SK-N-SH treated with all-trans-retinoic acid at 6 μM for 48 hours (cell line): ENCODE results near the gene EVA1C.

Source experiments
- ATAC-seq: fragments of 200-7000 bp; cut with Tn5 transposase; 3 replicates; pipeline ENCODE4 v1.9.1; 2020; ENCODE audit warnings: mild to moderate bottlenecking, moderate library complexity
- ARNTL ChIP-seq: fragments of 450-650 bp; formaldehyde crosslinking; IDR thresholded peaks from 2 replicates; pipeline ENCODE4 v1.5.0; 2020; ENCODE audit warnings: low read depth, mild to moderate bottlenecking, moderate library complexity, borderline replicate concordance
- BACH2 ChIP-seq: fragments of 250-450 bp; sonication (Bioruptor Pico); IDR thresholded peaks from 2 replicates; pipeline ENCODE4 v1.9.0; 2021; ENCODE audit warnings: mild to moderate bottlenecking, borderline replicate concordance
- CSDC2 ChIP-seq: fragments of 250-450 bp; sonication (Bioruptor Pico); IDR thresholded peaks from 2 replicates; pipeline ENCODE4 v1.5.0; 2020; ENCODE audit warnings: mild to moderate bottlenecking, moderate library complexity
- CSRNP3 ChIP-seq: fragments of 250-450 bp; sonication (Bioruptor Pico); IDR thresholded peaks from 2 replicates; pipeline ENCODE4 v1.5.1; 2021; ENCODE audit warnings: mild to moderate bottlenecking, moderate library complexity
- ESRRG ChIP-seq: fragments of 250-450 bp; sonication (Bioruptor Pico); IDR thresholded peaks from 2 replicates; pipeline ENCODE4 v1.6.1; 2021; ENCODE audit warnings: mild to moderate bottlenecking
- GLIS3 ChIP-seq: fragments of 250-450 bp; sonication (Bioruptor Pico); IDR thresholded peaks from 2 replicates; pipeline ENCODE4 v1.5.0; 2020; ENCODE audit warnings: mild to moderate bottlenecking, moderate library complexity
- ISL1 ChIP-seq: fragments of 250-450 bp; sonication (Bioruptor Pico); IDR thresholded peaks from 2 replicates; pipeline ENCODE4 v2.1.2; 2022; ENCODE audit warnings: mild to moderate bottlenecking, moderate library complexity
- PPARA ChIP-seq: fragments of 250-450 bp; sonication (Bioruptor Pico); IDR thresholded peaks from 2 replicates; pipeline ENCODE4 v1.5.0; 2020; ENCODE audit warnings: mild to moderate bottlenecking, borderline replicate concordance
- RARB ChIP-seq: fragments of 250-450 bp; sonication (Bioruptor Pico); IDR thresholded peaks from 2 replicates; pipeline ENCODE4 v1.8.0; 2021; ENCODE audit warnings: mild to moderate bottlenecking, moderate library complexity
- SNAI2 ChIP-seq: fragments of 250-450 bp; sonication (Bioruptor Pico); IDR thresholded peaks from 2 replicates; pipeline ENCODE4 v1.5.0; 2020; ENCODE audit warnings: mild to moderate bottlenecking, moderate library complexity
- TOX ChIP-seq: fragments of 250-450 bp; sonication (Bioruptor Pico); IDR thresholded peaks from 2 replicates; pipeline ENCODE4 v1.8.0; 2021; ENCODE audit warnings: mild to moderate bottlenecking, moderate library complexity, borderline replicate concordance
- TSHZ2 ChIP-seq: fragments of 250-450 bp; sonication (Bioruptor Pico); IDR thresholded peaks from 2 replicates; pipeline ENCODE4 v1.5.0; 2020; ENCODE audit warnings: mild to moderate bottlenecking, moderate library complexity
- ZC3H10 ChIP-seq: fragments of 250-450 bp; sonication (Bioruptor Pico); IDR thresholded peaks from 2 replicates; pipeline ENCODE4 v1.5.1; 2021; ENCODE audit warnings: mild to moderate bottlenecking, moderate library complexity
- ZFP3 ChIP-seq: fragments of 250-450 bp; sonication (Bioruptor Pico); IDR thresholded peaks from 2 replicates; pipeline ENCODE4 v1.5.0; 2020; ENCODE audit warnings: mild to moderate bottlenecking, moderate library complexity
- ZFP30 ChIP-seq: fragments of 450-650 bp; formaldehyde crosslinking; IDR thresholded peaks from 2 replicates; pipeline ENCODE4 v1.5.0; 2022; ENCODE audit warnings: mild to moderate bottlenecking, moderate library complexity
- ZNF70 ChIP-seq: fragments of 450-650 bp; formaldehyde crosslinking; IDR thresholded peaks from 2 replicates; pipeline ENCODE4 v1.5.0; 2020; ENCODE audit warnings: mild to moderate bottlenecking, moderate library complexity
- TF ChIP-seq, protein P1 (sequence below): fragments of 250-450 bp; sonication (Bioruptor Pico); IDR thresholded peaks from 2 replicates; pipeline ENCODE4 v1.8.0; 2021; ENCODE audit warnings: low read depth, mild to moderate bottlenecking, moderate library complexity, borderline replicate concordance
- TF ChIP-seq, protein P2 (sequence below): fragments of 250-450 bp; sonication (Bioruptor Pico); IDR thresholded peaks from 2 replicates; pipeline ENCODE4 v1.5.1; 2020; ENCODE audit warnings: low read depth, mild to moderate bottlenecking, moderate library complexity
- TF ChIP-seq, protein P3 (sequence below): fragments of 250-450 bp; sonication (Bioruptor Pico); IDR thresholded peaks from 2 replicates; pipeline ENCODE4 v1.8.0; 2020; ENCODE audit warnings: mild to moderate bottlenecking, moderate library complexity, borderline replicate concordance

The EVA1C gene

GRCh38 chr21:32455548-32455947, 43.0 kb downstream of the EVA1C start:
- no peak for TF ChIP-seq ZC3H10 (CRISPR knock-in tag)
- no peak for TF ChIP-seq BACH2
- no peak for TF ChIP-seq TSHZ2 (CRISPR knock-in tag)
- no peak for TF ChIP-seq PPARA (CRISPR knock-in tag)

GRCh38 chr21:32456497-32456918, 44.0 kb downstream of the EVA1C start:
- TF ChIP-seq, protein P1, sequence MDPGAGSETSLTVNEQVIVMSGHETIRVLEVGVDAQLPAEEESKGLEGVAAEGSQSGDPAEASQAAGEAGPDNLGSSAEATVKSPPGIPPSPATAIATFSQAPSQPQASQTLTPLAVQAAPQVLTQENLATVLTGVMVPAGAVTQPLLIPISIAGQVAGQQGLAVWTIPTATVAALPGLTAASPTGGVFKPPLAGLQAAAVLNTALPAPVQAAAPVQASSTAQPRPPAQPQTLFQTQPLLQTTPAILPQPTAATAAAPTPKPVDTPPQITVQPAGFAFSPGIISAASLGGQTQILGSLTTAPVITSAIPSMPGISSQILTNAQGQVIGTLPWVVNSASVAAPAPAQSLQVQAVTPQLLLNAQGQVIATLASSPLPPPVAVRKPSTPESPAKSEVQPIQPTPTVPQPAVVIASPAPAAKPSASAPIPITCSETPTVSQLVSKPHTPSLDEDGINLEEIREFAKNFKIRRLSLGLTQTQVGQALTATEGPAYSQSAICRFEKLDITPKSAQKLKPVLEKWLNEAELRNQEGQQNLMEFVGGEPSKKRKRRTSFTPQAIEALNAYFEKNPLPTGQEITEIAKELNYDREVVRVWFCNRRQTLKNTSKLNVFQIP (CRISPR knock-in tag): no peak
- ATAC-seq: peak; percentile 83

More at GRCh38 chr21:32455548-32455947, 43.0 kb downstream of the EVA1C start:
- ATAC-seq: no peak

- TF ChIP-seq ZC3H10 (CRISPR knock-in tag) (no peak), ARNTL (CRISPR knock-in tag) (no peak), BACH2 (no peak)
- peak; percentile 47 for ATAC-seq
These were observed 44.9 kb downstream of the EVA1C start for GRCh38 chr21:32457360-32457840.

DNA sequence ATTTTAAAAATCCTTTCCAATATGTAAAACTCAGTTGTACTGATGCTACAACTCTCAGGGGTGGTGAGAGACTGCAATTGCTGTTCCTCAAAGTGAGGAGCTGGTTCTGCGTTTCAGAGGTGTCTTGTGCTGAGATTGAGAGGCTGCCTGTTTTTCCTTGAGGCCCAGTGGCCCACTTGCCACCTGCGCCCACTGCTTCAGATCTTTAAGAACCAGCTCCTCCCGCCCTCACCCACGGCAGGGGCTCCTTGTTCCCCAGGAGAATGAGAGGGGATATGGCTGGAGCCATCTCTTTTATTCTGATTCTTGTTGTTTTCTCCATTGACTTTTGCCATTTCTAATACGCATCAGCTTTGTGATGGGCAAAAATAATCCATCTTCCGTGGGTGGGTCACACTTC, 45.5 kb downstream of the EVA1C start:
- no peak for ATAC-seq
- no peak for TF ChIP-seq SNAI2 (CRISPR knock-in tag)
- TF ChIP-seq, protein P2, sequence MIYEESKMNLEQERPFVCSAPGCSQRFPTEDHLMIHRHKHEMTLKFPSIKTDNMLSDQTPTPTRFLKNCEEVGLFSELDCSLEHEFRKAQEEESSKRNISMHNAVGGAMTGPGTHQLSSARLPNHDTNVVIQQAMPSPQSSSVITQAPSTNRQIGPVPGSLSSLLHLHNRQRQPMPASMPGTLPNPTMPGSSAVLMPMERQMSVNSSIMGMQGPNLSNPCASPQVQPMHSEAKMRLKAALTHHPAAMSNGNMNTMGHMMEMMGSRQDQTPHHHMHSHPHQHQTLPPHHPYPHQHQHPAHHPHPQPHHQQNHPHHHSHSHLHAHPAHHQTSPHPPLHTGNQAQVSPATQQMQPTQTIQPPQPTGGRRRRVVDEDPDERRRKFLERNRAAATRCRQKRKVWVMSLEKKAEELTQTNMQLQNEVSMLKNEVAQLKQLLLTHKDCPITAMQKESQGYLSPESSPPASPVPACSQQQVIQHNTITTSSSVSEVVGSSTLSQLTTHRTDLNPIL: no peak
- TF ChIP-seq ZFP30 (CRISPR knock-in tag): no peak
- TF ChIP-seq TOX (CRISPR knock-in tag): no peak
- no peak for TF ChIP-seq PPARA (CRISPR knock-in tag)
- no peak for TF ChIP-seq RARB
- TF ChIP-seq ZC3H10 (CRISPR knock-in tag): no peak
- TF ChIP-seq ZNF70 (CRISPR knock-in tag): no peak
- no peak for TF ChIP-seq ZFP3 (CRISPR knock-in tag)

- no peak for ATAC-seq
- TF ChIP-seq CSRNP3 (no peak), SNAI2 (CRISPR knock-in tag) (no peak), GLIS3 (CRISPR knock-in tag) (no peak), TOX (CRISPR knock-in tag) (no peak), ARNTL (CRISPR knock-in tag) (no peak), TSHZ2 (CRISPR knock-in tag) (no peak), ISL1 (CRISPR knock-in tag) (no peak), RARB (no peak), PPARA (CRISPR knock-in tag) (no peak), CSDC2 (CRISPR knock-in tag) (no peak), BACH2 (no peak), ZFP30 (CRISPR knock-in tag) (no peak), ZNF70 (CRISPR knock-in tag) (no peak), ESRRG (no peak), ZC3H10 (CRISPR knock-in tag) (no peak)
- TF ChIP-seq, protein P3, sequence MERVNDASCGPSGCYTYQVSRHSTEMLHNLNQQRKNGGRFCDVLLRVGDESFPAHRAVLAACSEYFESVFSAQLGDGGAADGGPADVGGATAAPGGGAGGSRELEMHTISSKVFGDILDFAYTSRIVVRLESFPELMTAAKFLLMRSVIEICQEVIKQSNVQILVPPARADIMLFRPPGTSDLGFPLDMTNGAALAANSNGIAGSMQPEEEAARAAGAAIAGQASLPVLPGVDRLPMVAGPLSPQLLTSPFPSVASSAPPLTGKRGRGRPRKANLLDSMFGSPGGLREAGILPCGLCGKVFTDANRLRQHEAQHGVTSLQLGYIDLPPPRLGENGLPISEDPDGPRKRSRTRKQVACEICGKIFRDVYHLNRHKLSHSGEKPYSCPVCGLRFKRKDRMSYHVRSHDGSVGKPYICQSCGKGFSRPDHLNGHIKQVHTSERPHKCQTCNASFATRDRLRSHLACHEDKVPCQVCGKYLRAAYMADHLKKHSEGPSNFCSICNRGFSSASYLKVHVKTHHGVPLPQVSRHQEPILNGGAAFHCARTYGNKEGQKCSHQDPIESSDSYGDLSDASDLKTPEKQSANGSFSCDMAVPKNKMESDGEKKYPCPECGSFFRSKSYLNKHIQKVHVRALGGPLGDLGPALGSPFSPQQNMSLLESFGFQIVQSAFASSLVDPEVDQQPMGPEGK (CRISPR knock-in tag): no peak
- TF ChIP-seq, protein P1 (CRISPR knock-in tag): no peak
These were observed 47.5 kb downstream of the EVA1C start for GRCh38 chr21:32459972-32460371.
